ENCODE results near the gene TES. TPM values are rescaled to one million over a fixed set of nuclear protein-coding genes. Genes with fewer than 3 reads are reported as not detected.

TES gene
- total and polyA plus RNA-seq, 2 experiments from 2014 or later: 37.3 to 38.3 TPM

GRCh38 chr7:116261904-116262303 is 51.6 kb downstream of the TES start (continued):
- TF ChIP-seq ZNF462 (CRISPR knock-in tag; IDR thresholded peaks at IDR 0.05): no peak
- TF ChIP-seq POLR2AphosphoS5 (IDR thresholded peaks at IDR 0.05; ENCODE audit: low read depth): no peak
- TF ChIP-seq NANOG (IDR thresholded peaks at IDR 0.05; ENCODE audit: borderline replicate concordance): no peak
- TF ChIP-seq EZH2 (IDR thresholded peaks at IDR 0.05; ENCODE audit: low read depth, unreplicated experiment): no peak
- TF ChIP-seq JUNB (IDR thresholded peaks at IDR 0.05; ENCODE audit: unreplicated experiment): no peak
- no peak for TF ChIP-seq CREB1 (CRISPR knock-in tag; IDR thresholded peaks at IDR 0.05; ENCODE audit: low read depth)

- Mint-ChIP-seq H3K27ac (no peak overlapping the region), H3K4me1 (no peaks in the 10 kb centered on the region), H3K9me3 (no peaks in the 10 kb centered on the region), H3K4me3 (no peak overlapping the region), H3K27me3 (ENCODE audit: insufficient read depth, low read depth, poor library complexity) (no peaks in the 10 kb centered on the region), H3K36me3 (ENCODE audit: low read depth) (no peaks in the 10 kb centered on the region)
- H3K27me3 ChIP-seq (ENCODE audit: insufficient read depth): no peaks in the 10 kb centered on the region
- no peak for DNase-seq (ENCODE audit: low spot score)
- no peaks in the 10 kb centered on the region for H3F3A ChIP-seq (replicated peaks; ENCODE audit: low read depth)
- 0 out of 2 replicates have a peak, but pooled peaks cover under 1% of the 10 kb centered on the region for H3K4me1 ChIP-seq (ENCODE audit: insufficient read depth)
- H4K20me1 ChIP-seq (replicated peaks; ENCODE audit: insufficient read depth): no peaks in the 10 kb centered on the region
- H2AFZ ChIP-seq: no peak overlapping the region; the same call in 1 of the 2 replicates
- H3K27ac ChIP-seq (ENCODE audit: low read depth): no peak overlapping the region
- no peaks in the 10 kb centered on the region for H3K36me3 ChIP-seq (ENCODE audit: insufficient read depth)
- no peaks in the 10 kb centered on the region for H3K79me2 ChIP-seq (replicated peaks; ENCODE audit: insufficient read depth)
- no peak overlapping the region for H3K4me3 ChIP-seq
- no peak overlapping the region for H3K4me2 ChIP-seq
- no peaks in the 10 kb centered on the region for H3K9me2 ChIP-seq (ENCODE audit: insufficient read depth)
- no peak for ATAC-seq
- TF ChIP-seq ZNF331 (CRISPR knock-in tag; IDR thresholded peaks at IDR 0.05; ENCODE audit: low read depth): no peak
- TF ChIP-seq NANOG (IDR thresholded peaks at IDR 0.05; ENCODE audit: borderline replicate concordance): no peak
- TF ChIP-seq ETS1 (IDR thresholded peaks at IDR 0.05): no peak
- no peak for TF ChIP-seq CREB1 (CRISPR knock-in tag; IDR thresholded peaks at IDR 0.05; ENCODE audit: low read depth)
- TF ChIP-seq CTCF (conservative IDR thresholded peaks at IDR 0.05; ENCODE audit: low read depth in 2 of 2): no peak
- TF ChIP-seq REST (IDR thresholded peaks at IDR 0.05; ENCODE audit: unreplicated experiment): no peak
Measured at GRCh38 chr7:116265881-116266280, 55.5 kb downstream of the TES start.
